PC-9 (cell line): ENCODE data around the gene CTDP1. TPM values are rescaled to one million over a fixed set of nuclear protein-coding genes. Genes with fewer than 3 reads are reported as not detected.

Experiments
- BruUV-seq: library from RNA; stranded (reverse); fragments of 400-500 nt; replicated peaks from 2 replicates; lab custom pipeline; 2021; lab: Mats Ljungman, UMichigan
- CTCF ChIA-PET: fragments of 300-600 bp; sonication (Branson Sonifier 250); formaldehyde crosslinking; loops from one replicate; lab custom pipeline; 2022; ENCODE audit warnings: antibody characterized with exemption; lab: Charles Lee
- POLR2A ChIA-PET: fragments of 300-600 bp; sonication (Branson Sonifier 250); formaldehyde crosslinking; loops from one replicate; lab custom pipeline; 2022; ENCODE audit warnings: antibody characterized with exemption; ENCODE audit not compliant: unreplicated experiment; lab: Charles Lee
- DNase-seq, 2 experiments: peaks; one replicate each; pipeline versions ENCODE4 v3.0.0 to v3.0.0-alpha.2; 2015 to 2022; ENCODE audit warnings: mixed read lengths in 1 of 2
- H2AFZ ChIP-seq: fragments of 200-600 bp; sonication (generic); 2 replicates; pipeline ENCODE4 v1.8.1; 2017; ENCODE audit warnings: antibody characterized with exemption
- H3F3A ChIP-seq: fragments of 200-600 bp; sonication (generic); 2 replicates; pipeline ENCODE4 v1.8.1; 2017; ENCODE audit warnings: antibody characterized with exemption, mild to moderate bottlenecking, low read depth; ENCODE audit not compliant: insufficient read depth
- H3K27ac ChIP-seq: fragments of 200-600 bp; sonication (generic); 2 replicates; pipeline ENCODE4 v1.6.1; 2016; ENCODE audit warnings: mixed run types
- H3K27me3 ChIP-seq: fragments of 200-600 bp; sonication (generic); 2 replicates; pipeline ENCODE4 v1.6.1; 2016; ENCODE audit warnings: low read depth, mixed run types; ENCODE audit not compliant: insufficient read depth
- H3K36me3 ChIP-seq: fragments of 200-600 bp; sonication (generic); 2 replicates; pipeline ENCODE4 v1.6.1; 2016; ENCODE audit warnings: low read depth, mixed run types
- H3K4me1 ChIP-seq: fragments of 200-600 bp; sonication (generic); replicated peaks from 2 replicates; pipeline ENCODE4 v1.6.1; 2016; ENCODE audit warnings: mixed run types; ENCODE audit not compliant: insufficient read depth
- H3K4me2 ChIP-seq: fragments of 200-600 bp; sonication (generic); 2 replicates; pipeline ENCODE4 v1.6.1; 2017; ENCODE audit warnings: mixed run types
- H3K4me3 ChIP-seq: fragments of 200-600 bp; sonication (generic); 2 replicates; pipeline ENCODE4 v1.6.1; 2016; ENCODE audit warnings: mixed run types
- H3K79me2 ChIP-seq: fragments of 200-600 bp; sonication (generic); 2 replicates; pipeline ENCODE4 v1.6.1; 2017; ENCODE audit warnings: low read depth, mixed run types
- H3K9me2 ChIP-seq: fragments of 200-600 bp; sonication (generic); 2 replicates; pipeline ENCODE4 v1.8.1; 2017; ENCODE audit warnings: mild to moderate bottlenecking; ENCODE audit not compliant: insufficient read depth
- H3K9me3 ChIP-seq: fragments of 200-600 bp; sonication (generic); 2 replicates; pipeline ENCODE4 v1.8.1; 2016; ENCODE audit warnings: low read depth; ENCODE audit not compliant: insufficient read depth
- H4K20me1 ChIP-seq: fragments of 200-600 bp; sonication (generic); 2 replicates; pipeline ENCODE4 v1.8.1; 2017; ENCODE audit not compliant: insufficient read depth
- CTCF ChIP-seq: fragments of 200-600 bp; sonication (generic); conservative IDR thresholded peaks from 2 replicates; pipeline ENCODE4 v1.6.1; 2017; ENCODE audit warnings: mixed run types, antibody characterized with exemption, mild to moderate bottlenecking, moderate library complexity
- EZH2 ChIP-seq: fragments of 200-600 bp; sonication (generic); IDR thresholded peaks from 2 replicates; pipeline ENCODE4 v1.8.0; 2017; ENCODE audit warnings: antibody characterized with exemption, low read depth
- intact Hi-C: fragments of 100-400 bp; cut with micrococcal nuclease; formaldehyde crosslinking; loops from one replicate; pipeline ENCODE4 v1.10.0; 2022; ENCODE audit not compliant: unreplicated experiment
- total RNA-seq: library from RNA; stranded (reverse); gene quantifications from 2 replicates; pipeline ENCODE4 v1.2.3, GENCODE V29; 2021

CTDP1 gene
- total RNA-seq, 1 experiment from 2014 or later: 16.0 TPM

- no TSS peak for BruUV-seq
Measured at GRCh38 chr18:79798999-79799370, 119.4 kb downstream of the CTDP1 start.

GRCh38 chr18:79799619-79800370 lies 120.2 kb downstream of the CTDP1 start:
- Histone ChIP-seq H3K27me3 (peaks cover 21% of the 10 kb centered on the region), H3K27ac (no peak overlapping the region), H3K4me1 (no peaks in the 10 kb centered on the region), H3K79me2 (no peaks in the 10 kb centered on the region), H3K9me2 (no peaks in the 10 kb centered on the region), H4K20me1 (no peaks in the 10 kb centered on the region), H3F3A (no peaks in the 10 kb centered on the region), H3K4me3 (no peak overlapping the region), H2AFZ (no peak overlapping the region), H3K36me3 (no peaks in the 10 kb centered on the region), H3K9me3 (no peaks in the 10 kb centered on the region), H3K4me2 (no peak overlapping the region)
- ChIA-PET CTCF (no interaction called here), POLR2A (no interaction called here)
- no peak for TF ChIP-seq EZH2
- TF ChIP-seq CTCF: no peak
- intact Hi-C loops: no loop called here
- no peak for DNase-seq
- BruUV-seq: no TSS peak

More at GRCh38 chr18:79798999-79799370, 119.4 kb downstream of the CTDP1 start:
- Histone ChIP-seq H3K9me2 (no peaks in the 10 kb centered on the region), H3K79me2 (no peaks in the 10 kb centered on the region), H3K36me3 (no peaks in the 10 kb centered on the region), H3K9me3 (no peaks in the 10 kb centered on the region), H3K27me3 (peaks cover 14% of the 10 kb centered on the region), H3F3A (no peaks in the 10 kb centered on the region), H3K4me2 (no peak overlapping the region), H3K4me3 (no peak overlapping the region), H3K27ac (no peak overlapping the region), H2AFZ (no peak overlapping the region), H3K4me1 (no peaks in the 10 kb centered on the region), H4K20me1 (no peaks in the 10 kb centered on the region)
- intact Hi-C loops: no loop called here
- CTCF ChIA-PET: no interaction called here
- POLR2A ChIA-PET: no interaction called here
- no peak for TF ChIP-seq EZH2
- no peak for TF ChIP-seq CTCF
- no peak for DNase-seq

- TF ChIP-seq EZH2: no peak
- TF ChIP-seq CTCF: no peak
- no peak for DNase-seq
- Histone ChIP-seq H3K9me2 (no peaks in the 10 kb centered on the region), H3K4me2 (no peak overlapping the region), H3K27ac (no peak overlapping the region), H3K9me3 (no peaks in the 10 kb centered on the region), H3K4me1 (no peaks in the 10 kb centered on the region), H2AFZ (no peak overlapping the region), H3K36me3 (no peaks in the 10 kb centered on the region), H3K79me2 (no peaks in the 10 kb centered on the region), H3F3A (no peaks in the 10 kb centered on the region), H4K20me1 (no peaks in the 10 kb centered on the region), H3K4me3 (no peak overlapping the region), H3K27me3 (peaks cover 21% of the 10 kb centered on the region)
- CTCF ChIA-PET: no interaction called here
- intact Hi-C loops: no loop called here
- POLR2A ChIA-PET: no interaction called here
- no TSS peak for BruUV-seq
Measured at GRCh38 chr18:79800371-79801180, 121.0 kb downstream of the CTDP1 start.
